ENCODE data around the gene RAB37. TPM values are rescaled to one million over a fixed set of nuclear protein-coding genes. Genes with fewer than 3 reads are reported as not detected.
A peak's percentile ranks its signal among the peaks of the same experiment; 100 is the strongest.

RAB37 gene
- total and polyA plus RNA-seq, 9 of the 15 experiments (the other 6 are each of a cell fraction or from before 2014, with no cell fraction given) = 0.03 to 0.27 (median 0.11) TPM; not detected in 4

DNA sequence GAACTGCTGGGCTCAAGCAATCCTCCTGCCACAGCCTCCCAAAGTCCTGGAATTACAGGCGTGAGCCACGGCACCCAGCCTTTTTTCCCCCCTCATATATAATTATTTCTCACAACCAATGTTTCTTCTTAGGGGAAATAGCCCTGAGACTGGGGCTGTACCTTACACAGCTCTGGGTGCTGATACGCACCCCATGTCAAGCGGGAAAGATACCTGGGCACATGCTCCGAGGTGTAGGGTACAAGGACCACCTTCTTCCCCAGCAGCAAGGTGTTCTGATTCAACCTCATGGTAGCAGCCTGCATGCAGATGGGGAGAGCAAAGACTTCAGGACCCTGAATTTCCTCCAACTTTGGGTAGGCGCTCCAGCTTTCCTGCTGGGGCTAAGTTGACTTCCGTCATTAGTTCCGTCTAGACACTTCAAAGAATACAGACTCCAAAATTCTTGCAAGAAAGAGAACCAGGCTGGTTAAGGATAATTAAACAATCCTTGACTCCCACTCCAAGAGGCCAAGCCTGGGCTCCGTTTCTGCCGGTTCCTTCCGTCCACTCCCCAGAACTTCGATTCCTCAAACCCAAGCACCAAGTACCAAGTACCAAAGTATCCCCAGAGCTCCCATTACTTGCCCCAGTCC is 38.5 kb downstream of the RAB37 start (continued):
- TF ChIP-seq EGR1 (conservative IDR thresholded peaks at IDR 0.05) (no peak), ZKSCAN1 (IDR thresholded peaks at IDR 0.05; ENCODE audit: low read depth, low read length) (no peak), ZNF75A (CRISPR knock-in tag; IDR thresholded peaks at IDR 0.05) (no peak), ZNF57 (CRISPR knock-in tag; IDR thresholded peaks at IDR 0.05) (no peak), MTA1 (IDR thresholded peaks at IDR 0.05; ENCODE audit: borderline replicate concordance) (no peak), ZNF311 (CRISPR knock-in tag; IDR thresholded peaks at IDR 0.05) (no peak), ZNF76 (CRISPR knock-in tag; IDR thresholded peaks at IDR 0.05; ENCODE audit: borderline replicate concordance) (no peak), HNRNPH1 (optimal IDR thresholded peaks at IDR 0.05; ENCODE audit: low read depth, low read length) (no peak), ZNF253 (CRISPR knock-in tag; conservative IDR thresholded peaks at IDR 0.05) (no peak), MXD1 (CRISPR knock-in tag; IDR thresholded peaks at IDR 0.05; ENCODE audit: borderline replicate concordance, poor library complexity, severe bottlenecking) (no peak), SMARCA4 (IDR thresholded peaks at IDR 0.05) (0 out of 2 replicates have a peak, but pooled peaks have one; percentile 25), ILK (tag; IDR thresholded peaks at IDR 0.05; ENCODE audit: borderline replicate concordance, low read depth) (no peak), SNRNP70 (optimal IDR thresholded peaks at IDR 0.05; ENCODE audit: low read depth, low read length) (no peak), CREB5 (CRISPR knock-in tag; IDR thresholded peaks at IDR 0.05) (no peak), ZNF354B (CRISPR knock-in tag; IDR thresholded peaks at IDR 0.05) (no peak), MNT (conservative IDR thresholded peaks at IDR 0.05) (no peak), FOXA1 (IDR thresholded peaks at IDR 0.05; ENCODE audit: borderline replicate concordance) (no peak), KDM5B (IDR thresholded peaks at IDR 0.05; ENCODE audit: insufficient replicate concordance, low read depth, low read length) (no peak)
- TF ChIP-seq, protein P1, sequence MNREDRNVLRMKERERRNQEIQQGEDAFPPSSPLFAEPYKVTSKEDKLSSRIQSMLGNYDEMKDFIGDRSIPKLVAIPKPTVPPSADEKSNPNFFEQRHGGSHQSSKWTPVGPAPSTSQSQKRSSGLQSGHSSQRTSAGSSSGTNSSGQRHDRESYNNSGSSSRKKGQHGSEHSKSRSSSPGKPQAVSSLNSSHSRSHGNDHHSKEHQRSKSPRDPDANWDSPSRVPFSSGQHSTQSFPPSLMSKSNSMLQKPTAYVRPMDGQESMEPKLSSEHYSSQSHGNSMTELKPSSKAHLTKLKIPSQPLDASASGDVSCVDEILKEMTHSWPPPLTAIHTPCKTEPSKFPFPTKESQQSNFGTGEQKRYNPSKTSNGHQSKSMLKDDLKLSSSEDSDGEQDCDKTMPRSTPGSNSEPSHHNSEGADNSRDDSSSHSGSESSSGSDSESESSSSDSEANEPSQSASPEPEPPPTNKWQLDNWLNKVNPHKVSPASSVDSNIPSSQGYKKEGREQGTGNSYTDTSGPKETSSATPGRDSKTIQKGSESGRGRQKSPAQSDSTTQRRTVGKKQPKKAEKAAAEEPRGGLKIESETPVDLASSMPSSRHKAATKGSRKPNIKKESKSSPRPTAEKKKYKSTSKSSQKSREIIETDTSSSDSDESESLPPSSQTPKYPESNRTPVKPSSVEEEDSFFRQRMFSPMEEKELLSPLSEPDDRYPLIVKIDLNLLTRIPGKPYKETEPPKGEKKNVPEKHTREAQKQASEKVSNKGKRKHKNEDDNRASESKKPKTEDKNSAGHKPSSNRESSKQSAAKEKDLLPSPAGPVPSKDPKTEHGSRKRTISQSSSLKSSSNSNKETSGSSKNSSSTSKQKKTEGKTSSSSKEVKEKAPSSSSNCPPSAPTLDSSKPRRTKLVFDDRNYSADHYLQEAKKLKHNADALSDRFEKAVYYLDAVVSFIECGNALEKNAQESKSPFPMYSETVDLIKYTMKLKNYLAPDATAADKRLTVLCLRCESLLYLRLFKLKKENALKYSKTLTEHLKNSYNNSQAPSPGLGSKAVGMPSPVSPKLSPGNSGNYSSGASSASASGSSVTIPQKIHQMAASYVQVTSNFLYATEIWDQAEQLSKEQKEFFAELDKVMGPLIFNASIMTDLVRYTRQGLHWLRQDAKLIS (CRISPR knock-in tag; IDR thresholded peaks at IDR 0.05) = 0 out of 2 replicates have a peak, but pooled peaks have one; percentile 49
- TF ChIP-seq, protein P2, sequence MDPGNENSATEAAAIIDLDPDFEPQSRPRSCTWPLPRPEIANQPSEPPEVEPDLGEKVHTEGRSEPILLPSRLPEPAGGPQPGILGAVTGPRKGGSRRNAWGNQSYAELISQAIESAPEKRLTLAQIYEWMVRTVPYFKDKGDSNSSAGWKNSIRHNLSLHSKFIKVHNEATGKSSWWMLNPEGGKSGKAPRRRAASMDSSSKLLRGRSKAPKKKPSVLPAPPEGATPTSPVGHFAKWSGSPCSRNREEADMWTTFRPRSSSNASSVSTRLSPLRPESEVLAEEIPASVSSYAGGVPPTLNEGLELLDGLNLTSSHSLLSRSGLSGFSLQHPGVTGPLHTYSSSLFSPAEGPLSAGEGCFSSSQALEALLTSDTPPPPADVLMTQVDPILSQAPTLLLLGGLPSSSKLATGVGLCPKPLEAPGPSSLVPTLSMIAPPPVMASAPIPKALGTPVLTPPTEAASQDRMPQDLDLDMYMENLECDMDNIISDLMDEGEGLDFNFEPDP (CRISPR knock-in tag; IDR thresholded peaks at IDR 0.05) = no peak

All from K562 (cell line).